Measurements from ENCODE around the gene NEDD1.

DNA sequence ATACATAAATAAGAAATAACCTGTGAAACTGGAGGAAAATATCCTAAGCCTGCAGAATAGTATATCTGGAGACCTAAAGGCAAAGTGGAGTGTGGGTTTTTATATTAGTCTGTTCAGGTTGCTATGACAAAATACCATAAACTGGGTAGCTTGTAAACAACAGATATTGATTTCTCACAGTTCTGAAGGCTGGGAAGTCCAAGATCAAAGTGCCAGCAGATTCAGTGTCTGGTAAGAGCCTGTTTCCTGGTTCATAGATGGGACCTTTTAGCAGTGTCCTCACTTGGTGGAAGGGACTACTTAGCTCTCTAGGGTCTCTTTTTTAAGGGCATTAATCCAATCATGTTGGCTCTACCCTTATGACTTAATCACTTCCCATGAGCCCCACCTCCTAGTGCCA lies 25.4 kb upstream of the NEDD1 start:
- TF ChIP-seq CTCF (IDR thresholded peaks at IDR 0.05; ENCODE audit: insufficient read depth, low read length, poor library complexity, severe bottlenecking) (no peak), EZH2phosphoT487 (conservative IDR thresholded peaks at IDR 0.05; ENCODE audit: low read length) (no peak)
